ENCODE results near the gene RIN3. TPM values are rescaled to one million over a fixed set of nuclear protein-coding genes. Genes with fewer than 3 reads are reported as not detected.

Gene RIN3
- total and polyA plus RNA-seq, 2 of the 4 experiments (the other 2 are of a cell fraction): 2.5 to 11.1 TPM

GRCh38 chr14:92516344-92516965, 2.9 kb downstream of the RIN3 start:
- DNase-seq: no peak
- H2BK120ac ChIP-seq (ENCODE audit: low read depth, low read length): no peak overlapping the region
- ATAC-seq (ENCODE audit: low read depth): no peak
- no peaks in the 10 kb centered on the region for H3K36me3 ChIP-seq (ENCODE audit: control insufficient read depth, insufficient read depth, low read length)
- intact Hi-C loops (cut with micrococcal nuclease) (loop anchor here (10.0 kb wide), 1 partner anchor 128 kb away; no protein-coding TSS in a partner anchor), in situ Hi-C loops (cut with MboI; ENCODE audit: low sequenced_read_pairs) (no loop called here), dilution Hi-C loops (cut with HindIII; ENCODE audit: low sequenced_read_pairs, unreplicated experiment) (no loop called here)
- H3K56ac ChIP-seq (ENCODE audit: extremely low read depth, insufficient read depth, low read length): no peak overlapping the region
- H4K91ac ChIP-seq (ENCODE audit: insufficient read depth, low read depth, low read length): no peak overlapping the region
- POLR2A ChIA-PET (ENCODE audit: unreplicated experiment): no interaction called here
- peaks cover 31 to 81% of the 10 kb centered on the region in 2 experiments for H3K79me1 ChIP-seq (ENCODE audit: low read depth in 1 of 2, low read length in 2 of 2)
- BruUV-seq (replicated peaks): no TSS peak
- H3K4ac ChIP-seq (ENCODE audit: low read depth, low read length): no peak overlapping the region; the same call in 1 of the 2 replicates
- CTCF ChIA-PET: no interaction called here
- peak overlapping the region; percentile 55 for H2AK9ac ChIP-seq (replicated peaks; ENCODE audit: low read depth, low read length, poor library complexity)
- H3K27ac ChIP-seq (ENCODE audit: insufficient read depth, low read length): no peak overlapping the region
- peaks cover 16% of the 10 kb centered on the region for H4K20me1 ChIP-seq (ENCODE audit: insufficient read depth, low read length)
- peaks cover 7% of the 10 kb centered on the region; the same call in 1 of the 2 replicates for H3K4me1 ChIP-seq (ENCODE audit: control insufficient read depth, insufficient read depth, low read length)
- no peak overlapping the region for H3K23ac ChIP-seq (ENCODE audit: low read depth, low read length)
- peaks cover 7% of the 10 kb centered on the region; the same call in 1 of the 2 replicates for H3K9me1 ChIP-seq (ENCODE audit: insufficient read depth, low read length)
- no peak overlapping the region for H3K14ac ChIP-seq (replicated peaks; ENCODE audit: low read depth, low read length)
- H2BK20ac ChIP-seq (ENCODE audit: low read depth, low read length): no peak overlapping the region
- H3K9ac ChIP-seq (ENCODE audit: low read depth, low read length): no peak overlapping the region
- no peak overlapping the region for H2AK5ac ChIP-seq (ENCODE audit: low read depth, low read length)
- no peak overlapping the region for H3K4me3 ChIP-seq (ENCODE audit: insufficient read depth, low read depth, low read length)
- no peak overlapping the region for H2BK5ac ChIP-seq (ENCODE audit: low read depth, low read length, poor library complexity, severe bottlenecking)
- no CpG with 5 or more reads among the region's 4 CpGs for WGBS, 2 experiments (ENCODE audit: extremely low coverage in 2 of 2, insufficient read length in 1 of 2)
- no peaks in the 10 kb centered on the region for H3K9me3 ChIP-seq (ENCODE audit: control insufficient read depth, insufficient read depth, low read length)
- no peak overlapping the region for H3K18ac ChIP-seq (ENCODE audit: low read depth, low read length)
- no peak overlapping the region for H3K4me2 ChIP-seq (ENCODE audit: low read depth, low read length)
- TF ChIP-seq CHD1 (IDR thresholded peaks at IDR 0.05; ENCODE audit: low read depth, low read length) (no peak), CTCF (conservative IDR thresholded peaks at IDR 0.05; ENCODE audit: low read depth, low read length) (no peak), SMC3 (IDR thresholded peaks at IDR 0.05; ENCODE audit: low read depth, low read length) (no peak), RFX5 (IDR thresholded peaks at IDR 0.05; ENCODE audit: low read depth, low read length) (no peak), BHLHE40 (IDR thresholded peaks at IDR 0.05; ENCODE audit: low read depth, low read length) (no peak), ELK1 (IDR thresholded peaks at IDR 0.05; ENCODE audit: borderline replicate concordance, low read depth, low read length) (no peak), RCOR1 (IDR thresholded peaks at IDR 0.05; ENCODE audit: insufficient replicate concordance, low read length) (no peak), FOS (IDR thresholded peaks at IDR 0.05; ENCODE audit: low read depth, low read length) (no peak), MAZ (IDR thresholded peaks at IDR 0.05; ENCODE audit: borderline replicate concordance, low read depth, low read length) (no peak), RAD21 (IDR thresholded peaks at IDR 0.05; ENCODE audit: low read length) (no peak), MXI1 (IDR thresholded peaks at IDR 0.05; ENCODE audit: borderline replicate concordance, low read depth, low read length) (no peak), CEBPB (IDR thresholded peaks at IDR 0.05; ENCODE audit: low read depth, low read length) (no peak), MAFK (IDR thresholded peaks at IDR 0.05; ENCODE audit: low read depth, low read length) (no peak), POLR2A (IDR thresholded peaks at IDR 0.05; ENCODE audit: low read depth, low read length) (no peak), NFE2L2 (IDR thresholded peaks at IDR 0.05; ENCODE audit: low read depth, low read length) (no peak)
- TF ChIP-seq, protein P1, sequence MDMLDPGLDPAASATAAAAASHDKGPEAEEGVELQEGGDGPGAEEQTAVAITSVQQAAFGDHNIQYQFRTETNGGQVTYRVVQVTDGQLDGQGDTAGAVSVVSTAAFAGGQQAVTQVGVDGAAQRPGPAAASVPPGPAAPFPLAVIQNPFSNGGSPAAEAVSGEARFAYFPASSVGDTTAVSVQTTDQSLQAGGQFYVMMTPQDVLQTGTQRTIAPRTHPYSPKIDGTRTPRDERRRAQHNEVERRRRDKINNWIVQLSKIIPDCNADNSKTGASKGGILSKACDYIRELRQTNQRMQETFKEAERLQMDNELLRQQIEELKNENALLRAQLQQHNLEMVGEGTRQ (IDR thresholded peaks at IDR 0.05; ENCODE audit: low read depth, low read length): no peak
- no peak overlapping the region for H4K8ac ChIP-seq (ENCODE audit: low read depth in 2 of 2, low read length in 2 of 2)
- no peak overlapping the region for H4K5ac ChIP-seq (ENCODE audit: low read depth, low read length)
- no peak overlapping the region for H2AFZ ChIP-seq (replicated peaks; ENCODE audit: low read length, poor library complexity)
- H2BK15ac ChIP-seq (ENCODE audit: low read depth, low read length): no peak overlapping the region
- no peaks in the 10 kb centered on the region for H3K27me3 ChIP-seq (ENCODE audit: control insufficient read depth, insufficient read depth, low read length)
